ENCODE results near the gene NOTCH3.

- no peak for TF ChIP-seq POLR2AphosphoS5 (IDR thresholded peaks at IDR 0.05)
- TF ChIP-seq CTCF (IDR thresholded peaks at IDR 0.05), result no peak
- no peak for TF ChIP-seq POLR2A (IDR thresholded peaks at IDR 0.05)
Observed at GRCh38 chr19:15115080-15115479, 85.7 kb downstream of the NOTCH3 start.
